ENCODE data around the gene TAS2R39. TPM values are rescaled to one million over a fixed set of nuclear protein-coding genes. Genes with fewer than 3 reads are reported as not detected.

TAS2R39 gene
- total RNA-seq, 1 experiment from 2014 or later = not detected

GRCh38 chr7:143193880-143194279 is 10.7 kb downstream of the TAS2R39 start:
- no TSS peak for BruUV-seq (replicated peaks)
- POLR2A ChIA-PET (ENCODE audit: low non-redundant PET) = no interaction called here
- H3K27ac ChIP-seq (ENCODE audit: low read depth, low read length, poor library complexity, severe bottlenecking) = no peak overlapping the region
- no peak for TF ChIP-seq EZH2 (IDR thresholded peaks at IDR 0.05; ENCODE audit: borderline replicate concordance, low read depth, low read length, poor library complexity, severe bottlenecking)
- TF ChIP-seq, protein P1, sequence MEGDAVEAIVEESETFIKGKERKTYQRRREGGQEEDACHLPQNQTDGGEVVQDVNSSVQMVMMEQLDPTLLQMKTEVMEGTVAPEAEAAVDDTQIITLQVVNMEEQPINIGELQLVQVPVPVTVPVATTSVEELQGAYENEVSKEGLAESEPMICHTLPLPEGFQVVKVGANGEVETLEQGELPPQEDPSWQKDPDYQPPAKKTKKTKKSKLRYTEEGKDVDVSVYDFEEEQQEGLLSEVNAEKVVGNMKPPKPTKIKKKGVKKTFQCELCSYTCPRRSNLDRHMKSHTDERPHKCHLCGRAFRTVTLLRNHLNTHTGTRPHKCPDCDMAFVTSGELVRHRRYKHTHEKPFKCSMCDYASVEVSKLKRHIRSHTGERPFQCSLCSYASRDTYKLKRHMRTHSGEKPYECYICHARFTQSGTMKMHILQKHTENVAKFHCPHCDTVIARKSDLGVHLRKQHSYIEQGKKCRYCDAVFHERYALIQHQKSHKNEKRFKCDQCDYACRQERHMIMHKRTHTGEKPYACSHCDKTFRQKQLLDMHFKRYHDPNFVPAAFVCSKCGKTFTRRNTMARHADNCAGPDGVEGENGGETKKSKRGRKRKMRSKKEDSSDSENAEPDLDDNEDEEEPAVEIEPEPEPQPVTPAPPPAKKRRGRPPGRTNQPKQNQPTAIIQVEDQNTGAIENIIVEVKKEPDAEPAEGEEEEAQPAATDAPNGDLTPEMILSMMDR (conservative IDR thresholded peaks at IDR 0.05; ENCODE audit: low read depth, low read length) = no peak
- no peaks in the 10 kb centered on the region for H3K36me3 ChIP-seq (ENCODE audit: insufficient read depth, low read length, poor library complexity, severe bottlenecking)
- intact Hi-C loops (cut with micrococcal nuclease; ENCODE audit: unreplicated experiment) = no loop called here
- no peaks in the 10 kb centered on the region for H3K4me1 ChIP-seq (ENCODE audit: insufficient read depth, low read length, poor library complexity, severe bottlenecking)
- DNase-seq (ENCODE audit: low spot score) = no peak
- CTCF ChIA-PET = no interaction called here
- peaks cover 5% of the 10 kb centered on the region for H3K9me3 ChIP-seq (ENCODE audit: low read depth, low read length, poor library complexity, severe bottlenecking)
- no peak overlapping the region for H3K4me3 ChIP-seq (ENCODE audit: low read depth, low read length, poor library complexity, severe bottlenecking)
- H3K27me3 ChIP-seq (replicated peaks; ENCODE audit: insufficient read depth, low read depth, low read length, poor library complexity) = no peaks in the 10 kb centered on the region

DNA sequence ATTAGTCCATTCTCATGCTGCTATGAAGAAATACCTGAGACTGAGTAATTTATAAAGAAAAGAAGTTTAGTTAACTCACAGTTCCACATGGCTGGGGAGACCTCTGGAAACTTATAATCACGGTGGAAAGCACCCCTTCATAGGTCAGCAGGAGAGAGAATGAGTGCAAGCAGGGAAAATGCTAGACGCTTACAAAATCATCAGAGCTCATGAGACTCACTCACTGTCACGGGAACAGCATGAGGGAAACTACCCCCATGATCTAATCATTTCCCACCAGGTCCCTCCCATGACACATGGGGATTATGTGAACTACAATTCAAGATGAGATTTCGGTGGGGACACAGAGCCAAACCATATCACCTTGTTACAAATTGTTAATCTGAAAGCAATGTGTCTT is 15.8 kb downstream of the TAS2R39 start:
- ChIA-PET CTCF (no interaction called here), POLR2A (ENCODE audit: low non-redundant PET) (no interaction called here)
- Histone ChIP-seq H3K27me3 (replicated peaks; ENCODE audit: insufficient read depth, low read depth, low read length, poor library complexity) (peaks cover 22% of the 10 kb centered on the region), H3K4me1 (ENCODE audit: insufficient read depth, low read length, poor library complexity, severe bottlenecking) (no peaks in the 10 kb centered on the region), H3K9me3 (ENCODE audit: low read depth, low read length, poor library complexity, severe bottlenecking) (peaks cover 5% of the 10 kb centered on the region), H3K4me3 (ENCODE audit: low read depth, low read length, poor library complexity, severe bottlenecking) (no peak overlapping the region), H3K27ac (ENCODE audit: low read depth, low read length, poor library complexity, severe bottlenecking) (no peak overlapping the region), H3K36me3 (ENCODE audit: insufficient read depth, low read length, poor library complexity, severe bottlenecking) (no peaks in the 10 kb centered on the region)
- no TSS peak for BruUV-seq (replicated peaks)
- no peak for TF ChIP-seq EZH2 (IDR thresholded peaks at IDR 0.05; ENCODE audit: borderline replicate concordance, low read depth, low read length, poor library complexity, severe bottlenecking)
- TF ChIP-seq, protein P1 (conservative IDR thresholded peaks at IDR 0.05; ENCODE audit: low read depth, low read length) = no peak
- no peak for DNase-seq (ENCODE audit: low spot score)
- intact Hi-C loops (cut with micrococcal nuclease; ENCODE audit: unreplicated experiment) = no loop called here

GRCh38 chr7:143202161-143202560 is 18.9 kb downstream of the TAS2R39 start:
- Histone ChIP-seq H3K4me1 (ENCODE audit: insufficient read depth, low read length, poor library complexity, severe bottlenecking) (no peaks in the 10 kb centered on the region), H3K36me3 (ENCODE audit: insufficient read depth, low read length, poor library complexity, severe bottlenecking) (no peaks in the 10 kb centered on the region), H3K4me3 (ENCODE audit: low read depth, low read length, poor library complexity, severe bottlenecking) (no peak overlapping the region), H3K27me3 (replicated peaks; ENCODE audit: insufficient read depth, low read depth, low read length, poor library complexity) (peaks cover 22% of the 10 kb centered on the region), H3K27ac (ENCODE audit: low read depth, low read length, poor library complexity, severe bottlenecking) (no peak overlapping the region), H3K9me3 (ENCODE audit: low read depth, low read length, poor library complexity, severe bottlenecking) (no peaks in the 10 kb centered on the region)
- BruUV-seq (replicated peaks) = no TSS peak
- ChIA-PET CTCF (no interaction called here), POLR2A (ENCODE audit: low non-redundant PET) (interaction anchor here (0.6 kb wide), 1 partner anchor 14 kb away, joined by 3 read pairs; no protein-coding TSS in a partner anchor)
- intact Hi-C loops (cut with micrococcal nuclease; ENCODE audit: unreplicated experiment) = no loop called here
- DNase-seq (ENCODE audit: low spot score) = no peak
- TF ChIP-seq EZH2 (IDR thresholded peaks at IDR 0.05; ENCODE audit: borderline replicate concordance, low read depth, low read length, poor library complexity, severe bottlenecking) = no peak

GRCh38 chr7:143203386-143203785 is 20.2 kb downstream of the TAS2R39 start:
- H3K27me3 ChIP-seq (replicated peaks; ENCODE audit: insufficient read depth, low read depth, low read length, poor library complexity) = peaks cover 22% of the 10 kb centered on the region
- H3K27ac ChIP-seq (ENCODE audit: low read depth, low read length, poor library complexity, severe bottlenecking) = no peak overlapping the region
- no TSS peak for BruUV-seq (replicated peaks)
- H3K4me1 ChIP-seq (ENCODE audit: insufficient read depth, low read length, poor library complexity, severe bottlenecking) = no peaks in the 10 kb centered on the region
- intact Hi-C loops (cut with micrococcal nuclease; ENCODE audit: unreplicated experiment) = no loop called here
- H3K9me3 ChIP-seq (ENCODE audit: low read depth, low read length, poor library complexity, severe bottlenecking) = no peaks in the 10 kb centered on the region
- POLR2A ChIA-PET (ENCODE audit: low non-redundant PET) = no interaction called here
- H3K4me3 ChIP-seq (ENCODE audit: low read depth, low read length, poor library complexity, severe bottlenecking) = no peak overlapping the region
- TF ChIP-seq EZH2 (IDR thresholded peaks at IDR 0.05; ENCODE audit: borderline replicate concordance, low read depth, low read length, poor library complexity, severe bottlenecking) = no peak
- CTCF ChIA-PET = interaction anchor here (1.0 kb wide), 1 partner anchor 12 kb away, joined by 3 read pairs; no protein-coding TSS in a partner anchor
- no peak for DNase-seq (ENCODE audit: low spot score)
- H3K36me3 ChIP-seq (ENCODE audit: insufficient read depth, low read length, poor library complexity, severe bottlenecking) = no peaks in the 10 kb centered on the region
